ENCODE data around the gene HOXC13. TPM values are rescaled to one million over a fixed set of nuclear protein-coding genes. Genes with fewer than 3 reads are reported as not detected.

The HOXC13 gene
- total and polyA plus RNA-seq, 4 donors = 0.10 TPM; not detected in 3

DNA sequence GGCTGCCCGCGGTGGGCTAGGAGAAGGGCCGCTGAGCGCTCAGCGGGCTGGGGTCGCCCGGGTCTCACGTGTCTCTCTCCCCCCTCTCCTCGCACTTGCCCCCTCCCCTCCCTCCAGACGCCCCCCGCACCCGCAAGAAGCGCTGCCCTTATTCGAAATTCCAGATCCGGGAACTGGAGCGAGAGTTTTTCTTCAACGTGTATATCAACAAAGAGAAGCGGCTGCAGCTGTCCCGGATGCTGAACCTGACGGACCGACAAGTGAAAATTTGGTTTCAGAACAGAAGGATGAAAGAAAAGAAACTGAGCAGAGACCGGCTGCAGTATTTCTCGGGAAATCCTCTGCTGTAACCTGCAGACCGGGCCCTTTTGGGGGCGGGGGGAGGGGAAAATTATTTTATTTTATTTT lies 36.4 kb downstream of the HOXC13 start:
- H3K27ac ChIP-seq (ENCODE audit: low read depth, low read length) = no peak overlapping the region
- peaks cover 100% of the 10 kb centered on the region for H3K27me3 ChIP-seq (ENCODE audit: control insufficient read depth, insufficient read depth, low read length)
- DNase-seq (ENCODE audit: low read depth in 4 of 6, low spot score in 6 of 6) = peak in 1 of 6 donors; percentile 22
- under 1% methylated on average over 18 of the region's 25 CpGs for WGBS (ENCODE audit: insufficient coverage)
- H3K9me3 ChIP-seq (ENCODE audit: control insufficient read depth, insufficient read depth, low read length) = no peaks in the 10 kb centered on the region
- no peaks in the 10 kb centered on the region for H3K36me3 ChIP-seq (ENCODE audit: control insufficient read depth, insufficient read depth, low read length)
- H3K4me3 ChIP-seq (ENCODE audit: low read depth, low read length) = peak overlapping the region; percentile 46
- peaks cover 46% of the 10 kb centered on the region for H3K4me1 ChIP-seq (ENCODE audit: control insufficient read depth, insufficient read depth, low read length)

DNA sequence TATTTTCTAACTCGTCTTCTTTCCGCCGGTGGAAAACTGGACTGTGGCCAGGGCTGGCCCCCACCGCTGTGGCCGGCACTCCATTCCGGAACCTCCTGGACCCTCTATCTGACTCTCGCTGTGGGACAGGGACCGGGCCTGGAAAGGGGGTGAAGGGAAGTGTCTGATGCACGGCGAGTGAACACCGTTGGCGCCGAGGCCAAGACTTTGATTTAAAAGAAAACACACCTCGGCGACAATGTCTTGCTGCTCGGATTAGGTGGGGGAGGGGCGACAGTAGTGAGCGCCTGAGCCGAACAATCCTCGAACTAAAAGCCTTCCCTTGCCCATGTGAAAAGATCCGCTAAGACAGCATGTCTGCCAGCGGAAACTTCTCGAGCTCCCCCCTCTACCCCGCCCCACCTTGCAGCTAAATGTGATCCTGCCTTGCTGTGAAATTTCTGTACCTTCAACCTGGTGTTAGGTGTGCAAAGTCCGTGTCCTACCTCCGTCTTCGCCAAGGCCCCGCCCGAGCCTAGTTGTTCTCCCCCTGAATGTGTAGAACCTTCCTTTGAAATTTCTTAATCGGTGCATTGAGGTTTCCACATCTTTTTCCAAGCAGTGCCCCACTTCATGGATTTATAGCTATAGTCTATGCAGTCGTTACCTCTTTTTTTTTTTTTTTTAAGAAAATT lies 37.0 kb downstream of the HOXC13 start:
- H3K36me3 ChIP-seq (ENCODE audit: control insufficient read depth, insufficient read depth, low read length) = no peaks in the 10 kb centered on the region
- no peak for DNase-seq (ENCODE audit: low read depth in 4 of 6, low spot score in 6 of 6)
- H3K9me3 ChIP-seq (ENCODE audit: control insufficient read depth, insufficient read depth, low read length) = no peaks in the 10 kb centered on the region
- peaks cover 98% of the 10 kb centered on the region for H3K27me3 ChIP-seq (ENCODE audit: control insufficient read depth, insufficient read depth, low read length)
- H3K27ac ChIP-seq (ENCODE audit: low read depth, low read length) = no peak overlapping the region
- 5% methylated on average over 22 of the region's 31 CpGs for WGBS (ENCODE audit: insufficient coverage)
- peaks cover 48% of the 10 kb centered on the region for H3K4me1 ChIP-seq (ENCODE audit: control insufficient read depth, insufficient read depth, low read length)
- peak overlapping the region; percentile 35 for H3K4me3 ChIP-seq (ENCODE audit: low read depth, low read length)

DNA sequence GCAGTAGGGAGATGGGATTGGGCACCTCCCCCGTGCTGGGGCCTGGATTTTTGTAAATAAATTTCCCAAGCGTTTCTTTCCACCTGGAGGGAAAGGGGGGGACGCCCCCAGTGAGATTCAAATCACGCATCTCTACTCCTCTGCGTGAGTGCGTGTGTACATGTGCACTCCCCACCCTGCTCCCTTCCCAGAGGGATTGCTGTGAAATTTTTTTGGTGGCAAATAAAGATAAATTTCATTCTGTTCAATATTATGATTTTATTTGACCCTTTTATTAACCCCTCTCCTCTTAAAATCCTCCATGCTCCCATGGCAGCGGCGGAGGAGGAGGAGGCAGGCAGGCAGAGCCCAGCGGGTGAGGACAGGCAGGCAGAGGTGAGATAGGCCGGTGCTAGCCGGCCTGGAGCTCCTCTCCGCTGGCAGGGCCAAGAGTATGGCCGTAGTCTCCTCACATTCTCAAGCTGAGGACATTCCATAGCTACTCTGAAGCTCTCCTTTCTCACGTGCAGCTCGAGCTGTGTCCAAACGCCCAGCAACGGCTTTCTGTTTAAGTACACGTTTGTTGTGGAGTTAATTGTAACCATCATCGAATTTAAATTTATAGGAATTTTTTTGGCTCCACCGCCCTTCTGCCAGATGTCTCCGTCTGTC lies 37.7 kb downstream of the HOXC13 start:
- H3K4me3 ChIP-seq (ENCODE audit: low read depth, low read length) = no peak overlapping the region
- H3K27me3 ChIP-seq (ENCODE audit: control insufficient read depth, insufficient read depth, low read length) = peaks cover 98% of the 10 kb centered on the region
- H3K27ac ChIP-seq (ENCODE audit: low read depth, low read length) = no peak overlapping the region
- H3K9me3 ChIP-seq (ENCODE audit: control insufficient read depth, insufficient read depth, low read length) = no peaks in the 10 kb centered on the region
- 20% methylated on average over 1 of the region's 21 CpGs for WGBS (ENCODE audit: insufficient coverage)
- H3K36me3 ChIP-seq (ENCODE audit: control insufficient read depth, insufficient read depth, low read length) = no peaks in the 10 kb centered on the region
- H3K4me1 ChIP-seq (ENCODE audit: control insufficient read depth, insufficient read depth, low read length) = peaks cover 53% of the 10 kb centered on the region
- peak in 2 of 6 donors; percentile 26 to 34 for DNase-seq (ENCODE audit: low read depth in 4 of 6, low spot score in 6 of 6)

DNA sequence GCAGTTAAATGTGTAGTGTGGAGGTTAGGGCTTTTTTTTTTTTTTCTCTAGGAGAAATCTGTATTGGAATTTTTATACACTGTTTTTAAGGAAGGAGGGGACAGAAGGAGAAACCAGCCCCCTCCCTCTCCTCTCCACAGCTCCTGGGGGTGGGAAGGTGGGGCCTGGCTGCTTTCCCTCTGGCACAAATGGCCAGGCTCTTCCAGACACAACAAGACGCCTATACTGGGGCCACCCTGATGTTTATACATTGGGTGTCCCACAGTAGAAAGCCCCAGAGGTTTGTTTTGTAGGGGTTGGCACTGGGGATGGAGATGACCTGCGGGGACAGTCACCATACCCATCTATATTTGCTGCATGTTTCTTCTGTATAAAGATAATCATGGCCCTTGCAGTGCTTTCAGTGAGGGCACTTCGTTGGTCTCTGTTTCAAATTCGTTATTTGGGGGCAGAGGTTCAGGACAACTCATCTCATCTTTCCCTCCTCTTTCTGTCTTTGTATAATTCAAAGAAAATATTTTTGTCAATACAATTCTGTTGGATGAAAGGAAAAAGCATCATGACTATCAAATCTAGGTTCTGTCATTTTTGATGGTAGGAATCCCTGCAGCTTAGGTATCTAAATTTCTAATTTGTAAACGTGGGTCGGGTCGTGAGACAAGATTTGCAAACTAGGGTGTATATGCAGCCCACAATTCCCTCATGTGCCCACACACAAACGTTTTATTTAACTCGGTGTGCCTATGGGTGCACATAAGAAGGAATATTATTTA lies 38.4 kb downstream of the HOXC13 start:
- peaks cover 97% of the 10 kb centered on the region for H3K27me3 ChIP-seq (ENCODE audit: control insufficient read depth, insufficient read depth, low read length)
- H3K27ac ChIP-seq (ENCODE audit: low read depth, low read length) = no peak overlapping the region
- no CpG with 5 or more reads among the region's 9 CpGs for WGBS (ENCODE audit: insufficient coverage)

DNA sequence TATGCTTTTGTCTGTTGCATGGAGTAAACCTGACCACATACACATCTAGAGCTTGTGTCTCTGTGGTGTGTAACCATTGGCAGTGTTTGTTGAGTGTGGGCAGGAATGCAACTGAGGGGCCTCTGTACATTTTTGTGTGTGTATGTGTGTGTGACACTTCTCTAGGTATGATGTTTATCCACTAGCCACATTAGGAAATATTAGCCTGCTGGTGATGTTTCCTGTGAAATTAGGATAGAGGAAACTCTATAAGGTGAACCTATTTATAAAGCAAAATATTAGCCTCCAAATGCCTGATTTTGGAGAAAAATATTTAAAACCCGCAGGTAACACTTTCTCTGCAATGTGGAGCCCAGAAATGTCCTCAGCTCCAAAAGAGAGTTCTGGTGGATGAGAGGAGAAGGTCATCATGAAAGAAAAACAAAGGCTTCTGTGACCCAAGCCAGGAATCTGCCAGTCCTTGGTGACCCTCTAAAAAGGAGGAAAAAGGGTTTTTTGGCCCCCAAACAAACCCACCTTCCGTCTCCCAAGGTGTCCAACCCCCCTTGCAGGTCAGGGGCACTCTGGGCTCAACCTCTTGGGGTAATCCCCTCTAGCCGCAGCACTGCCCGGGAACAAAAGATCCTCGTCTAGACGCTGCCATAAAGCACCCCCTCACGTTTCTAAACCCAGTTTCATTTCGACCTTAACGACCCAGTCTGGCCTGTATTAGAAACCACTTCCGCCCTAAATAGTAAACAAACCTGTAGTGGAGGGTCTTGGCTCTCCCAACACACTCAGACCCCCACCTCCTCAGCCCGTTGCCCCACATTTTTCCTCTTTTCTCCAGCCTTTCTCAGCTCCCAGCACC lies 39.2 kb downstream of the HOXC13 start:
- no peak overlapping the region for H3K27ac ChIP-seq (ENCODE audit: low read depth, low read length)
- H3K36me3 ChIP-seq (ENCODE audit: control insufficient read depth, insufficient read depth, low read length) = no peaks in the 10 kb centered on the region
- 13% methylated on average over 9 of the region's 11 CpGs for WGBS (ENCODE audit: insufficient coverage)
- H3K9me3 ChIP-seq (ENCODE audit: control insufficient read depth, insufficient read depth, low read length) = no peaks in the 10 kb centered on the region
- no peak overlapping the region for H3K4me3 ChIP-seq (ENCODE audit: low read depth, low read length)
- H3K4me1 ChIP-seq (ENCODE audit: control insufficient read depth, insufficient read depth, low read length) = peaks cover 58% of the 10 kb centered on the region
- H3K27me3 ChIP-seq (ENCODE audit: control insufficient read depth, insufficient read depth, low read length) = peaks cover 97% of the 10 kb centered on the region
- DNase-seq (ENCODE audit: low read depth in 4 of 6, low spot score in 6 of 6) = no peak

More for the DNA sequence above, 38.4 kb downstream of the HOXC13 start:
- Histone ChIP-seq H3K36me3 (ENCODE audit: control insufficient read depth, insufficient read depth, low read length) (no peaks in the 10 kb centered on the region), H3K9me3 (ENCODE audit: control insufficient read depth, insufficient read depth, low read length) (no peaks in the 10 kb centered on the region), H3K4me1 (ENCODE audit: control insufficient read depth, insufficient read depth, low read length) (peaks cover 58% of the 10 kb centered on the region), H3K4me3 (ENCODE audit: low read depth, low read length) (no peak overlapping the region)
- peak in 1 of 6 donors; percentile 8 for DNase-seq (ENCODE audit: low read depth in 4 of 6, low spot score in 6 of 6)

DNA sequence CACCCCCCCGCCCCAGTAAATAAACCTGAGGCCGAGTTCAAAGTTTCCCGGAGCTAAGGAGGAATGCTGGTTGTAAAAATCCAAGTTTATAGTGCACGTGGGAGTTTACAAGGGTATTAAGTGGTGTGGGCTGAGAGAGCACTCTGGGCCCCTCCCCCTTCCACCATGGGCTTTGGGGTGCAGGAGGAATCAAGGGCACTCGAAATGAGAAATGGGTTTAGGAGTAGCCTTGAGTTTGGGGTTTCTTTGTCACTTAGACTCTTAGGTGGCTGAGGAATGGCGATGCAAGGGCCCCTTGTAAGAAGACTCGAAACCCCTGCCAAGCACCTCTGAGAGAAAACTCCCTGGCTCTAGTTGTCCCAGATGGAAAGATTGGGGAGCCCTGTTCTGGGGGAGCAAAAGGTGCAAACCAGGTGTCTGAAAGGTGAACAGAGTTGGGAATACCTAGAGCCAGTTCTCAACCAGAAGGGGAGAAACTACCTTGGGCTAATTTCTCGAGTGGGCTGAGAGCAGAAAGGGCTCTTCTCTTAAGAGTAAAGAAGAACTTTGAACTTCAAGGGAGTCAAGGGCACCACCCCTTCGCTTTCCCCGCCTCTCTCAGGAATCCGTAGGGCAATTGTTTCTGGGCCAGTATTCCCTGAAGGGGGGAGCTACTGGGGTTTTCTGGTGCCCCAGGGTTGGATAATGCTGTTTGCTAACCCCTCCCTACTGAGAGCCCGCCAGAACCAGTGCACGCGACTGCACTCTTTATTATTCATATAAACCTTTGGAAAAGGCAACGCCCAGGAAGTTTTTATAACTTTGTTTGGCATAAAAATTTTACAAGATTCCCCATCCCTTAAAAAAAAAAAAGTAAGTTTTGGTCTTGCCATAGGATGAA lies 40.1 kb downstream of the HOXC13 start:
- no peak overlapping the region for H3K4me3 ChIP-seq (ENCODE audit: low read depth, low read length)
- H3K4me1 ChIP-seq (ENCODE audit: control insufficient read depth, insufficient read depth, low read length) = peaks cover 51% of the 10 kb centered on the region
- no peaks in the 10 kb centered on the region for H3K9me3 ChIP-seq (ENCODE audit: control insufficient read depth, insufficient read depth, low read length)
- peaks cover 97% of the 10 kb centered on the region for H3K27me3 ChIP-seq (ENCODE audit: control insufficient read depth, insufficient read depth, low read length)
- H3K27ac ChIP-seq (ENCODE audit: low read depth, low read length) = peak overlapping the region; percentile 61
- DNase-seq (ENCODE audit: low read depth in 4 of 6, low spot score in 6 of 6) = no peak
- 27% methylated on average over 3 of the region's 15 CpGs for WGBS (ENCODE audit: insufficient coverage)
- H3K36me3 ChIP-seq (ENCODE audit: control insufficient read depth, insufficient read depth, low read length) = no peaks in the 10 kb centered on the region

DNA sequence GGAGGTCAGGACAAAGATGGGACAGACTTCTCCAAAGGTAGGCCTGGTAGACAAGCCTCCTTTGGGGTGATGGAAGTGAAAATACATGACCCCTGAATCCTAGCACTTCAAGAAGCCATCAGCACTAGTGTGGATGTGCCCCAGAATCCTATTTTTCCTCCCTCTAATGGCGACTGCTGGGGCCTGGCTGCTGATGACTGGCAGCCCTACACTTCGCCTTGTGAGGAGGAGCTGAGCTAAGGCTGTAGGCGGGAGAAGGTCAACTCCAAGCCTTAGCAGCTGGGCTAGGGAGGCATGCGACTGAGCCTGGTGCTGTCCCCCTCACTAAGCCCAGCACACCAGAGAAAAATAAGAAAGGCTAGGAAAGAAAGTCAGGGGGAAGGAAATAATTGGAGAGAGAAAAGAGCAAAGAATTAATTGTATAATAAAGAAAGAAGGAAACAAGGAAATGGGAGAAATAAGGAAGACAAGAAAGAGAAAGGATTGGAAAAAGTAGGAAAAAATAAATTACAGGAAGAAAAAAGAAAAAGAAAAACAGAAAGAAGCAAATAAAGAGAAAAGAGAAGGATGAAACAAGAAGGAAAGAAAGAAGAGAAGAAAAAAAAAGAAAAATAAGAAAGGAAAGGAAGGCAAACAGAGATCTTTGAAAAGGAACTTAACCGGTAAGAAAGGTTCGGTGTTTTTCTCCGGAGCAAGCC lies 41.6 kb downstream of the HOXC13 start:
- H3K4me3 ChIP-seq (ENCODE audit: low read depth, low read length) = peak overlapping the region; percentile 24
- H3K27me3 ChIP-seq (ENCODE audit: control insufficient read depth, insufficient read depth, low read length) = peaks cover 93% of the 10 kb centered on the region
- no peak for DNase-seq (ENCODE audit: low read depth in 4 of 6, low spot score in 6 of 6)
- peaks cover 52% of the 10 kb centered on the region for H3K4me1 ChIP-seq (ENCODE audit: control insufficient read depth, insufficient read depth, low read length)
- H3K36me3 ChIP-seq (ENCODE audit: control insufficient read depth, insufficient read depth, low read length) = no peaks in the 10 kb centered on the region
- peak overlapping the region; percentile 99 for H3K27ac ChIP-seq (ENCODE audit: low read depth, low read length)
- WGBS (ENCODE audit: insufficient coverage) = 49% methylated on average over 3 of the region's 7 CpGs
- H3K9me3 ChIP-seq (ENCODE audit: control insufficient read depth, insufficient read depth, low read length) = no peaks in the 10 kb centered on the region

DNA sequence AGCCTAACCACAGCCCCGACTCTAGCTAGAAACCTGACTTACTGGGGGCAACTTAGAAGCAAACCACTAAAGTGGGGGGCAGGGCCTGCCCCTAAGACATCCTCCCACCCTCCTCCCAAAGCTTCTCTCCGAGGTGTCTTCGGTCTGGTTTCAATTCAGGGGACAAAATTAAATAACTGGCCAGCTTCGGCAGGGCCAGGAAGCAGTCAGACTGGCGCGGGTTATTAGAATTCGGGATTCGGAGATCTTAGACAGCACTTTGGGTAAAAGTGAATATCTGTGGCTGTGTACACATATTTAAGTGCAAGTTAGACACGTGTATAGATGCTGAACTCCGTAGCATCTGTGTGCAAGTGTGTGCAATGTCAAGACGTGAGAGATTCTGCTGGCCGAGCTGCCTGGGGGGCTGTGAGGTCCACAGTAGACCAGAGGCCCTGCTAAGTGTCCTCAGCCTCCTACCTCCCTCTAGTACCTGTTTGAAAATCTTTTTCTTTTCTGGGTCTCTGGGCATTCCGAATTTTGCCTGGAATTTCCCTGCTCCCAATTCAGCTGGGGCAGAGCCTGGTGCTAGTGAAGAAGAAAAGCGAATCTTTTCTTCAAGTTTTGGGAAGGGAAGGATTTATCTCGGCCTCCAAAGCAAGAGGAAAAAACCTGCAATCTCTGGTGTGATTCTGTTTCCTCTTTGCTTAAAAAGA lies 42.3 kb downstream of the HOXC13 start:
- Histone ChIP-seq H3K4me1 (ENCODE audit: control insufficient read depth, insufficient read depth, low read length) (peaks cover 53% of the 10 kb centered on the region), H3K4me3 (ENCODE audit: low read depth, low read length) (peak overlapping the region; percentile 24), H3K36me3 (ENCODE audit: control insufficient read depth, insufficient read depth, low read length) (peaks cover 3% of the 10 kb centered on the region), H3K27ac (ENCODE audit: low read depth, low read length) (peak overlapping the region; percentile 99), H3K27me3 (ENCODE audit: control insufficient read depth, insufficient read depth, low read length) (peaks cover 92% of the 10 kb centered on the region), H3K9me3 (ENCODE audit: control insufficient read depth, insufficient read depth, low read length) (no peaks in the 10 kb centered on the region)
- WGBS (ENCODE audit: insufficient coverage) = 41% methylated on average over 10 of the region's 15 CpGs
- no peak for DNase-seq (ENCODE audit: low read depth in 4 of 6, low spot score in 6 of 6)

All from spinal cord (tissue), 10 donors.